ES-I3 (cell line): ENCODE measurements around the gene DCC.
"Not testable (repeated sequence)": the region's sequence is repeated elsewhere in the genome, so short reads cannot be mapped to it uniquely, and the experiment has no call there.

Source experiments
- H3K36me3 ChIP-seq: 2 replicates; pipeline ENCODE4 v1.6.1; 2013; ENCODE audit warnings: mild to moderate bottlenecking, low read length, control low read depth, moderate library complexity; ENCODE audit not compliant: insufficient read depth
- H3K4me1 ChIP-seq: 2 replicates; pipeline ENCODE4 v1.6.1; 2013; ENCODE audit warnings: mild to moderate bottlenecking, control low read depth, low read length; ENCODE audit not compliant: insufficient read depth
- H3K9ac ChIP-seq: 2 replicates; pipeline ENCODE4 v1.6.1; 2013; ENCODE audit warnings: low read depth, mild to moderate bottlenecking, low read length, moderate library complexity
- H3K9me3 ChIP-seq: 2 replicates; pipeline ENCODE4 v1.6.1; 2013; ENCODE audit warnings: mild to moderate bottlenecking, low read length, moderate library complexity; ENCODE audit not compliant: control insufficient read depth, insufficient read depth

DCC gene

DNA sequence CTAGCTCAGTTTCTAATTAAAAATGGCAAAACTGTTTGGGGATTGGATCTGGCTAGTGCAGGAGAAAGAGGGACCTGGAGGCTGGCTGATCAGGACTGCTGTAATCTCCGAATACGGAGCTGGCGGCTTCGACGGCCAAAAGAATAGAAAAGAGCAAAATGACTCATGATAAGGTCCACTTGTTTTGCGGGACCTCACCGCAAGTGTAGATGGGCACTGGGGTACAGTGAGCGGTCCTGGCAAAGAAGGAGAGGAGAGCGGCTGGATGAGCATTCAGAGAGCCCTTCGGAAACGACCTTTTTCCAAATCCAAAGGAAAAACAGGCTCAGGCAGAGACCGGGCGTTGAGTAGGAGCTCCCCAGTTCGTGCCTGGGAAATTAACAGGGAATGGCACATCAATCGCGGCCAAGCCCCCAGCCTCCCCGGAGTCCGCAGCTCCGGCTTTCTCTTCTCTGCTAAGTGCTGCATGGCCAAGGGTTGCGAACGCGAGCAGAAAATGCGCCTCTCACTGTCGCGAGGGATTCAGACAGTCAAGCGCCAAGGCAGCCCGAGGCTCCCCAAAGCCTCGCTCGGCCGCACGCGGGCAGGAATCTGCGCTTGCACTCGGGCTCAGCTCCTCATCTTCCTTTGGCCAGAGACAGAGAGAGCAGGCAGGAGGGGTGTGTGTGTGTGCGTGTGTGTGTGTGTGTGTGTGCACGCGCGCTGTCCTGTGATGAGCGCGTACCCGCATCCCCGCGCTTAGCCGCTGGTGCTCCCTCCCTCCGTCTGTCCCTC is 1.8 kb downstream of the DCC start:
- no peaks in the 10 kb centered on the region for H3K36me3 ChIP-seq
- H3K4me1 ChIP-seq: no peaks in the 10 kb centered on the region
- H3K9me3 ChIP-seq: no peaks in the 10 kb centered on the region
- H3K9ac ChIP-seq: peak overlapping the region; percentile 57; the same call in 1 of the 2 replicates

DNA sequence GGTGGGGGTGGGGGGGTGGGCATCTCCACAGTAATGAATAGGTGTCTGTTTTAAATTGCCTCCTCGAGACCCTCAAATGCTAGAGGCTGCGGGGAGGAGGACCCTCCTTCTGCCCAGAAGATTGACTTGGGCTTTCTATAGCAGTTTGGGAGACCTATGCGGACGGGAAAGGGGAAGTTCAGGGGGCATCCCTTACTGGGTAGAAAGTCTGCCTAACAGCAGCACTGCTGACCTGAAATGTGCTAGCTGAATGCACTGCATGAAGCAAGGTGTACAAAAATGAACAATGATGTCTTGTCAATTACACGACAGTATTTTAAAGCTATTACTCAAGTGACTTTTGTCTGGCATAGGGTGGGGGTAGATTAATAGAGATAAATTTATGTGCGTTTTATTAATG is 2.5 kb downstream of the DCC start:
- no peaks in the 10 kb centered on the region for H3K36me3 ChIP-seq
- H3K9ac ChIP-seq: peak overlapping the region; percentile 57; the same call in 1 of the 2 replicates
- H3K9me3 ChIP-seq: no peaks in the 10 kb centered on the region
- H3K4me1 ChIP-seq: no peaks in the 10 kb centered on the region

DNA sequence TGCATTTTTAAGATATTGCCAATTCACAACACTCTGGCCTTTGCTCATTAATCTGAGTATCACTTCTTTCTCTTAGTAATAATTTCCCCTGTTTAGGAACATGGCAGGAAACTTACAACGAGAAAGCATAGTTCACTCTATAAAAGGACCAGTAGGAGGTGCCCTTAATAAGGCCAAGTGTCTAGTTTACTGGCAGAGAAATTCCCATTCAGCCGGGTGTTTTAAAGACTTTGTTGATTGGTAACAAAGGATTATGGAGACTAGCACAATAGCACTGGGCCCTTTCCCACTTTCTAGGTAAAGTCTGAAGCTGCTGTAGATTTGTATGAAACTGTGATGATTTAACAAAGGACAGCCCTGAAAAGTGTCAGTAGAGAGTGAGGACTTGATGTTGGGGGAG is 3.1 kb downstream of the DCC start:
- no peaks in the 10 kb centered on the region for H3K9me3 ChIP-seq
- H3K9ac ChIP-seq: no peak overlapping the region
- no peaks in the 10 kb centered on the region for H3K36me3 ChIP-seq
- H3K4me1 ChIP-seq: no peaks in the 10 kb centered on the region

DNA sequence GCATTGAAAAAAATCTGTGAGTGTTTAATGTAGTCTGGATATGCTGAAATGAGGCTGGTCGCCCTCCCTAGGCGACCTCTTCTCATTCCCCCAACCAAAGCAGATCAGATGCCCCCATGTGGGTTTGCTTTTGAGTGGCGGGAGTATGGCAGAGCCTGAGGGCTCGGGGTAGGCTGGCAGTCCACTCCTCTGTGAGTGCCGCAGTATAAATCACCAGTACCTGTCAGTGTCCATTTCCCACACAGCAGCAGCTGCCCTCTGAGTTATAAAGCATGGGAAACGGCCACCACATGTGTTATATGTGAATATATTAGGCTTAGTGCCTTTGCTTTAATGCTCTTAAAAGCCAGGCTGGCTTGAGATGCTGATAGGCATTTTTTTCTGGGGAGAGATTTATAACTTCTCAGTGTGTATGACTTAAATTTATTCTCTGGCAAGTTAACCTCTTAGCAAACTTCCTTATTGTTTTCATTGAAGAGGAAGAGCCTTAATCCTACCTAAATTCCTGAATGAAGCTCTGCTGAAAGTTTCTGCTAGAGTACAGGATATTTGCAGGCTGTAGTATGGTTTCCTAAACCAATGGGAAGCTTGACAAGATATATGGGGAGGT is 3.8 kb downstream of the DCC start:
- Histone ChIP-seq H3K36me3 (no peaks in the 10 kb centered on the region), H3K9me3 (no peaks in the 10 kb centered on the region), H3K9ac (no peak overlapping the region), H3K4me1 (no peaks in the 10 kb centered on the region)

DNA sequence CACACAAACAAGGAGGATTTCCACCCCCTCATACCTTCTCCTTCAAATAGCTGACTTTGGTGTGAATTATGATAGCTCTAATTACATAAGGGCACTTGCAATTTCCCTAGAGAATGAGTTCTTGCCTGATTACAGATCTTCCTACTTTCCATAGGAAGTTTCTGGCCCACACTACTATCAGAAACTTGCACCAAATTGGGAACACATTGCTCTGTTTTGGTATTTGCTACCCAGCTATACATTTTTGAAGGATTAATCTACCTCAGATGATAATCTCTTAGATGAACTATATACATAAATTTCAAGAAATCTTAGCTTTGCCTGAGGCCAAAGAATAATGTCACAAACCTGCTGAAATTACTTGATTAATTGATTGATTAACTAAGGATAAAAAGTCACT is 4.9 kb downstream of the DCC start:
- H3K36me3 ChIP-seq: no peaks in the 10 kb centered on the region
- no peaks in the 10 kb centered on the region for H3K9me3 ChIP-seq
- no peaks in the 10 kb centered on the region for H3K4me1 ChIP-seq
- H3K9ac ChIP-seq: no peak overlapping the region

DNA sequence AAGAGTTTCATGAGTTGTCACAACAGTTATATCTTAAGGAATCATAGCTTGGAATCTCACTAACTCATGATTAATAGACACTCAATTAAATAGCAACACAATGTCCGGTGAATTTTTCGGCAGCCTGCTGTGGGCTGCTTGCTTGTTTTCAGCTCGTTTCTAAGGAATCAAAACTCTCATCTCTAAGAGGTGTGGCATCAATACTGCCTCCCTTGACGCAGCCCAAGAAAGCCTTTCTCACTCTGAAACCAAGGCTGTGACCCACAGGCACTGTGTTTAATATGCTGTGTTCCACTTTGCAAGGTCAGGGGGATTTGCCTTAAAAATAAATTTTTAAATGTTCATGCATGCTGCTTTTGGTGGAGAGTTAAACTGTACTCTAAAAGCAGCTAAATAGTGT is 5.4 kb downstream of the DCC start:
- Histone ChIP-seq H3K36me3 (no peaks in the 10 kb centered on the region), H3K9me3 (no peaks in the 10 kb centered on the region), H3K4me1 (no peaks in the 10 kb centered on the region), H3K9ac (no peak overlapping the region)

DNA sequence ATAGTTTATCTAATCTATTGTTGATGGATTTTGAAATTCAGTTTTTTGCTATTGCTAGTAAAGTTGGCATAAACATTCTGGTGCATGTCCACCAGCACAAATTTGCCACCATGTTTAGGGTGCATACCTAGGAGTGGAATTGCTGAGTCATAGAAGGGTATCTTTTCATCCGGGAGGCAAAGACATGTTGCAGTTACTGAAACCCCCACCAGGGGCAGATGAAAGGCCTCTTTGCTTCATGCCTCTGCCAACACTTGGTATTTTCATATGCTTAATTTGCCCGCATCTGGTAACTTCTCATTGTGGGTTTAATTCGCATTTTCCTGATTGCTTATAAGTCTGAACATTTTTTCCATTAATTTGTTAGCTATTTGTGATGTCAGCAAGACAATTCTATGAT is 8.2 kb downstream of the DCC start:
- Histone ChIP-seq H3K9me3 (no peaks in the 10 kb centered on the region), H3K36me3 (no peaks in the 10 kb centered on the region), H3K4me1 (no peaks in the 10 kb centered on the region), H3K9ac (no peak overlapping the region)

DNA sequence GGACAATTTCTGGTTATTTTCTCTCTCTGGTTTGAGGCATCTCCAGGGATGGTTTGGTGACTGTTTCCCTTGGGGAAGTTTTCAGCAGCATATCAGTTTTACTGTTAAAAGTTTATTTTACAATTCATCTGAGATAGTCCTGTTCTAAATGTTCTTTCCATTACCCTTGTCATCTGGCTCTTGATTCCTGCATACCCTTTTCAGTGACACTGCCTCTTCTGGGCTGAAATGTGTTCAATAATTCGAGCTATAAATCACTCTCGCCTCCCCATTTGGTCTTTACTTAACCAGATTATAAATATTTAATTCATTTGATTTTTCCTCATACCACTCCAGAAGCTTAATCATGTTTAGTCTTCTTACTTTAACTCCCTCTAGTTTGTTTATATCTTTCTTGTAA is 9.5 kb downstream of the DCC start:
- H3K4me1 ChIP-seq: no peaks in the 10 kb centered on the region

DNA sequence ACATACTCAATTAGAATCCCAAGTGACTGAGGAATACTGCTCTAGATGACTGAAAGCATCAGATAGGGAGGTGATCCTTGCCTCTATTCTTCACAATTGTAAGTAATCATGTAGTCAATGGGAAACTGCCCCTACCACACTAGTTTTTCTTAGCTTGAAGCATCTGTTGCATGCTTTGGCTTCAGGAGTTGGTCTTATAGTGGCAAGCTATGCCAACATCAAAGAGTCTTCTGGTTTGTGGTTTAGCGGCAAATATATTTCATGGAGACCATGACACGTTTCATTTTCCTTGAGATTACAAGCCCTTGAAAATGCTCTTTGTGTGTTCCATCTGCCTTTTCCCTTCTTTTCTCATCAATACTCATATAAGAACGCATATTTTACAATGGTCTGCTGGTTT is 12.9 kb downstream of the DCC start:
- Histone ChIP-seq H3K36me3 (no peaks in the 10 kb centered on the region), H3K4me1 (no peaks in the 10 kb centered on the region), H3K9me3 (no peaks in the 10 kb centered on the region), H3K9ac (no peak overlapping the region)

More for the DNA sequence above, 9.5 kb downstream of the DCC start:
- no peaks in the 10 kb centered on the region for H3K36me3 ChIP-seq
- H3K9me3 ChIP-seq: no peaks in the 10 kb centered on the region
- H3K9ac ChIP-seq: no peak overlapping the region

DNA sequence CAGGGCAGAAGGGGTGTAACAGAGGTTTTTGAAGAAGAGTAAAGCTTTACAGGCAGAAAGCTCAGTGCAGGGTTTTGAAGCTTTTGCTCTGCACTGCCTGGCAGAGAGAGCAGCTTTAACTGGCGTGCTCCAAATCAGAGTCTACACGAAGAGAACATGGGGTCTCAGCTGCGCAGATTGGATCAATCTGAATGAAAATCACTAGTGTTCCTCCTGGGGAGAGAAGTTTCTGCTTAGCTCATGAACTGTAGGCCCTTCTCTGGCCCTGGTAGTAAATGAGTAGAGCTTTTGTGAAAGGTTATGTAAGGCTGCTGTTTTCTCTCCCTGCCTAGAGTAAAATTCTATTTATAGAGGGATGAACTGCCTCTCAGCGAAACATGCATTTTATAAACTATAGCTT is 13.6 kb downstream of the DCC start:
- H3K9me3 ChIP-seq: no peaks in the 10 kb centered on the region
- no peak overlapping the region for H3K9ac ChIP-seq
- no peaks in the 10 kb centered on the region for H3K4me1 ChIP-seq
- H3K36me3 ChIP-seq: no peaks in the 10 kb centered on the region

DNA sequence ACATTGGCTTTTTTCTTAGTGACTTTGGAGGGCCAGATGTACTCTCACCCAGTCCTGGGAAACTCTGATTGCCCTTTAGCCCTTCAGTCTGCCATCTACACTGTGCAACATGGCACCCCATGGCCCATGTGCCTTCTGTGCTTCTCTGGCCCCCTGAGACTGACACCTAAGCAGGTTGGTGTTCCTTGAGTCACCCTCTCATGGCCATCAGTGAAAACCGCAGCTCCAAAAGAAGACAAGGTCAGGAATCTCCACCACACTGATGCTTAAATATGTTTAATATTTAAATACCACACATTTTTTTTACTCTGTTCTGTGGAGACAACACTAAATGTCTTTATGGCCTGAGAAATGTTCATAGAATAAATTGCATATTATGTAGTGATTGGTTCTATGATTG is 23.9 kb downstream of the DCC start:
- Histone ChIP-seq H3K4me1 (no peaks in the 10 kb centered on the region; the same call in 1 of the 2 replicates), H3K9me3 (peaks cover 4% of the 10 kb centered on the region; the same call in 1 of the 2 replicates), H3K36me3 (no peaks in the 10 kb centered on the region), H3K9ac (no peak overlapping the region)

DNA sequence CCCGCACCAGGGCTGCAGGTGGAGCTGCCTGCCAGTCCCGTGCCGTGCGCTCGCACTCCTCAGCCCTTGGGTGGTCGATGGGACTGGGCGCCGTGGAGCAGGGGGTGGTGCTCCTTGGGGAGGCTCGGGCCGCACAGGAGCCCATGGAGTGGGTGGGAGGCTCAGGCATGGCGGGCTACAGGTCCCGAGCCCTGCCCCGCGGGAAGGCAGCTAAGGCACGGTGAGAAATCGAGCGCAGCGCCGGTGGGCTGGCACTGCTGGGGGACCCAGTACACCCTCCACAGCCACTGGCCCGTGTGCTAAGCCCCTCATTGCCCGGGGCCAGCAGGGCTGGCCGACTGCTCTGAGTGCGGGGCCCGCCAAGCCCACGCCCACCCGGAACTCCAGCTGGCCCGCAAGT is 26.9 kb downstream of the DCC start:
- H3K4me1 ChIP-seq, H3K36me3 ChIP-seq, H3K9ac ChIP-seq, H3K9me3 ChIP-seq: not testable (repeated sequence)

DNA sequence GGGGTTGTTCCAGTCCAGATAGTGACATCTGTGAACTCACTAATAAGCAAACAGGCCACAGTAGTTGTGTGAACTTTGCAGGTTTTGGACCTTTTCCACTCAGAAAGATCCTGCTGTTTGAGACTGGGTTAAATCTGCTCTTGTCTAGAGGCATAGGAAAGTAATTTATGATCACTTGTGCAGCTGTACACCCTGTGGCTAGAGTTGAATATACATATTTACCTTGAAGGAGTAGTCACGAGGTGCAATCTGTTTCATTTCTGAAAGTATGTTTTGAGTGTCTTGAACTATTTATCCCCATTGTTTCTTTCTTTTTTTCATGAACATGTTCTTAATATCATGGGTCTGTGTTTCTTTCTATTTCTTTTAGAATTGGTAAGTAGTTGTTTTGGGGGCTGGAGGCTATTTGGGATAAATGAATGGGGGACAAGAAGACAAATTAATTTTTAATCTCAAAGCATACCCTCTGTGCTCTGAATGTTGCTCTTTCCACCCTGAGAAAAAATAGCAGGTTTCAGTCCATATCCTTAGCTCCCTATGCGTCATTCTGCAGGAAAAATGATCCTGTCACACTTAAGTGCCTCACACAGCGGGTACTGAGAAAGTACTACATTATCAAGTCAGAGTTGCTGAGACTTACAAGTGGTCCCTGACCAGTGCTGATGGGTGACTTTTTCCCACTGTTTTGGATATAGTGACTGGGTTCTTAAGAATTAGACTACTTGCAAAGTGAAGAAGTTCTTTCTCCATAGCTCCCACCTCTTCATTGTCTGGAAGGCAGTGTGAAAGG is 28.2 kb downstream of the DCC start:
- H3K36me3 ChIP-seq: no peaks in the 10 kb centered on the region
- no peaks in the 10 kb centered on the region for H3K9me3 ChIP-seq
- no peak overlapping the region for H3K9ac ChIP-seq

DNA sequence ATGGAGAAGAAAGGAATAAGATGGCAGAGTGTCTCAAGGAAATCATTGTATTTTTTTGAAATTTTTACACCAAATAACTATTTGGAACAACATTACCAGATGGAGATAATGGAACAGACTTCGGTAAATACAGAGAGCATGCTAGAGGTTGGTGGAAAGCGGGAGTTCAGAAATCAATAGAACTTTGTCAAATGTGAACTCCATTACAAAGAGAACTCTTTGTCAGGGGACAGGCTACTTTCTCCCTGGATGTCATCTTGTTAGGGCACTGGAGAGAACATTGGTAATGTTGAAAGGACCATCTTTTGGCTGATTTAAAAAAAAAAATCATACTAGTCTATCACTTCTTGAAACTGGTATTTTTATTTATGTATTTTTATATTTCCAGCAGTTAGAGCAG is 30.8 kb downstream of the DCC start:
- Histone ChIP-seq H3K9ac (no peak overlapping the region), H3K9me3 (no peaks in the 10 kb centered on the region), H3K4me1 (no peaks in the 10 kb centered on the region; the same call in 1 of the 2 replicates), H3K36me3 (no peaks in the 10 kb centered on the region)

More for the DNA sequence above, 28.2 kb downstream of the DCC start:
- no peaks in the 10 kb centered on the region; the same call in 1 of the 2 replicates for H3K4me1 ChIP-seq

DNA sequence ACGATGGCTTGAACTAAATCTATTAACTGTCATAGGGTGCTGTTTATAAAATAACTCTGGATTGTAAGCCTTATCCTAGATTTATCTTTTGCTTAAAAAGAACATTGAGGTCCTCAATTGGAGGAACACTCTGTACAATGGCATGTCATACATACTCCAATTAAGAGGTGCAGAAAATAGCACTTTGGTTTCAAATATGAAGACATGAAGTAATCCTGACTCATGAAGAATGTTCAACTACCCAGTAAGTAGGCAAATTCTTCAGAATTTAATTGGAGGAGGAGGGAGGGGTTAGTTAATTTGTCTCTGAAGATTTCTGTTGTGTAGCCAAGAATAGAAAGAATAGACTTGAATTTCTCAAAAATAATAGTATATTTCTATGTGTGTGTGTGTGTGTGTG is 36.1 kb downstream of the DCC start:
- Histone ChIP-seq H3K4me1 (no peaks in the 10 kb centered on the region), H3K36me3 (no peaks in the 10 kb centered on the region), H3K9ac (no peak overlapping the region), H3K9me3 (no peaks in the 10 kb centered on the region)
